Activated T-helper 17 cell treated with anti-CD3 and anti-CD28 coated beads, Interleukin-2, amount 50 U/mL, for 72 hours (primary cell): Measurements from ENCODE around the gene ADCY3. TPM values are rescaled to one million over a fixed set of nuclear protein-coding genes. Genes with fewer than 3 reads are reported as not detected.

Source experiments
- ATAC-seq: fragments of 150-1000 bp; cut with Tn5 transposase; replicated peaks from 2 replicates; pipeline ENCODE4 v1.10.0; 2021; ENCODE audit warnings: mild to moderate bottlenecking, moderate library complexity
- H3K27ac Mint-ChIP-seq: one replicate; pipeline ENCODE4 v1.8.0; 2022; ENCODE audit warnings: mixed read lengths
- H3K27me3 Mint-ChIP-seq: one replicate; pipeline ENCODE4 v1.8.0; 2022; ENCODE audit warnings: mixed read lengths
- H3K36me3 Mint-ChIP-seq: one replicate; pipeline ENCODE4 v1.8.0; 2022; ENCODE audit warnings: low read depth, mild to moderate bottlenecking, mixed read lengths
- H3K4me1 Mint-ChIP-seq: one replicate; pipeline ENCODE4 v1.8.0; 2022; ENCODE audit warnings: mixed read lengths
- H3K4me3 Mint-ChIP-seq: one replicate; pipeline ENCODE4 v1.8.0; 2022; ENCODE audit warnings: mild to moderate bottlenecking, mixed read lengths
- H3K9me3 Mint-ChIP-seq: one replicate; pipeline ENCODE4 v1.8.0; 2022; ENCODE audit warnings: mixed read lengths
- total RNA-seq, 2 donors: library from RNA; stranded (reverse); gene quantifications; one replicate each; pipeline ENCODE4 v1.2.3, GENCODE V29; 2022

The ADCY3 gene
- total RNA-seq, 2 donors from 2014 or later = 43.8 to 102 TPM

DNA sequence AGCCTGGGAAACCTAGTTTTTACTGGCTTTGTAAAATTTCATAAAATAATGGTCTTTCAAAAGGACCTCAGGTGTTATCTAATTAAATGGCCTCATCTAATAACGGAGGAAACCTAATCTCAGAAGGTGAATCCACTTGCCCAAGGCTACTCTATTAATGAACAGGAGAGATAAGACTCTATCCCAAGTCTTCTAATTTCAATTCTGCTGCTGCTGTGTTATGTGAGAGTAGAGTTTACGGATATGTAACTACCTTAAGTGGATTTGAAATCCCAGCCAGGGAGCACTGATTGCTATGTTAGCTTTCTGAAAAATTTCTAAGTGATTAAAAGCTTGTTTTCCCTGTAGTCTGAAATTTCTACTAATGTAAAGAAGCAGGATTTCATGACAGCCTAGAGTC is 17.2 kb upstream of the ADCY3 start:
- no peaks in the 10 kb centered on the region for H3K4me1 Mint-ChIP-seq
- no peaks in the 10 kb centered on the region for H3K36me3 Mint-ChIP-seq
- H3K9me3 Mint-ChIP-seq = no peaks in the 10 kb centered on the region
- H3K27ac Mint-ChIP-seq = no peak overlapping the region
- ATAC-seq = no peak
- no peaks in the 10 kb centered on the region for H3K27me3 Mint-ChIP-seq
- H3K4me3 Mint-ChIP-seq = no peak overlapping the region

DNA sequence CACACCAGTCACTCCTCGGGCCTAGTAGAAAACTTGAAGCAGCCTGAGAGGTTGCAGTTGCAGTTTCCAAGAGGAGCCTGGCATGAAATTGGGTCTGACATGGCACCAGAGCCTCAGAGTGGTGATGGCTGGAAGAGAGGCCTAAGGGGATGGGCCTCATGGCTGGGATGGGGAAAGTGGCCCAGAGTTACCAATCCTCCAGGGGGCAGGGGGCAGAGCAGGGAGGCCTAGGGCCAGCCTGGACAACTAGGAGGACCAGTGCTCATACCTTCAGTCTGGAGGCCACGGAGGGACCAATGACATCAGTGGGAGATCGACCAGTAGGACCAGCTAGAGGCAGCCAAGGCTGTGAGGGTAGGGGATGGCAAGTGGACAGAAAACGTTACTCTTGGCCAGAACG is 15.1 kb upstream of the ADCY3 start:
- ATAC-seq = no peak
- Mint-ChIP-seq H3K27me3 (no peaks in the 10 kb centered on the region), H3K36me3 (no peaks in the 10 kb centered on the region), H3K27ac (no peak overlapping the region), H3K4me1 (no peaks in the 10 kb centered on the region), H3K9me3 (no peaks in the 10 kb centered on the region), H3K4me3 (no peak overlapping the region)

GRCh38 chr2:24932715-24933114 is 12.7 kb upstream of the ADCY3 start:
- H3K27ac Mint-ChIP-seq = no peak overlapping the region
- ATAC-seq = no peak
- no peak overlapping the region for H3K4me3 Mint-ChIP-seq
- no peaks in the 10 kb centered on the region for H3K27me3 Mint-ChIP-seq
- H3K9me3 Mint-ChIP-seq = no peaks in the 10 kb centered on the region
- H3K4me1 Mint-ChIP-seq = no peaks in the 10 kb centered on the region
- H3K36me3 Mint-ChIP-seq = no peaks in the 10 kb centered on the region

DNA sequence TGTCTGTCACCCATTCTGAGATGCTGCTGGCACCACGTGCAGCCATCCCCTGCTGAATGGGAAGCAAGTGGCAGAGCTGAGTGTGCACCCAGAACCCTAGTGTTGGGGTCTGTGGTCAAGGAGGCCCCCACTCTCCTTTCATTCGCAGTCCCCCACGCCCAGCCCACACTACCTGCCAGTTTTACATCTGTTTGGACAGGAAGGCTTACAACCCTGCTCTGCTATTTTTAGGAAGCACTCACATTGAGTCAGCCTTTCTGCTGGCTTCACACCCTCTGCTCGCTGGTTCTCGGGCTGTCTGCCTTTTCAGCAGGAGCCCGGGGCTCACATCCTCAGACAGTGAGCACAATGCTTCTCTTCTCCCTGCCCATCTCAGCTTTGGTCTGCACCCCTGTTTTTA is 10.7 kb upstream of the ADCY3 start:
- Mint-ChIP-seq H3K36me3 (no peaks in the 10 kb centered on the region), H3K9me3 (no peaks in the 10 kb centered on the region), H3K27me3 (no peaks in the 10 kb centered on the region), H3K4me3 (no peak overlapping the region), H3K4me1 (no peaks in the 10 kb centered on the region), H3K27ac (no peak overlapping the region)
- ATAC-seq = no peak

- Mint-ChIP-seq H3K27me3 (no peaks in the 10 kb centered on the region), H3K4me3 (no peak overlapping the region)
- no peak for ATAC-seq
These were observed 9.2 kb upstream of the ADCY3 start for GRCh38 chr2:24929230-24929629.

DNA sequence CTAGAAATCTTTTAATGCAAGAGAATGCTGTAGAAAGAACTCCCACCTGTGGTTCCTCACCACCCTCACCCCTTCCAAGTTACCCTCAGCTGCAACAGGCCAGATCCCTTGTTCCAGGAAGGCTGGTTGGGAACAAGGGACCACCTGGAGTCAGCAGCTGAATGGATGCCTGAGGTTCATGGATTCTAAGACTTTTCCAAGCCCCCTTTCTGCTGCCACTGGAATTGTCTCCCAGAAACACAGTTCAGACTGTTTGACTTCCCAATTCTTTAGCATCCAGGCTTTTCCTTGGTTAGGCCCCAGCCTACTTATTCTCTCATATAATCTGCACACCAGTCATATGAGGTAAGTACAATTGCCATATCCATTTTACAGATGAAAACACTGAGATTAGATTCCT is 8.0 kb upstream of the ADCY3 start:
- ATAC-seq = no peak
- no peaks in the 10 kb centered on the region for H3K27me3 Mint-ChIP-seq
- no peak overlapping the region for H3K27ac Mint-ChIP-seq
- no peaks in the 10 kb centered on the region for H3K9me3 Mint-ChIP-seq
- no peaks in the 10 kb centered on the region for H3K36me3 Mint-ChIP-seq
- no peak overlapping the region for H3K4me3 Mint-ChIP-seq
- H3K4me1 Mint-ChIP-seq = no peaks in the 10 kb centered on the region

More at GRCh38 chr2:24929230-24929629, 9.2 kb upstream of the ADCY3 start:
- Mint-ChIP-seq H3K9me3 (no peaks in the 10 kb centered on the region), H3K36me3 (no peaks in the 10 kb centered on the region), H3K4me1 (no peaks in the 10 kb centered on the region), H3K27ac (no peak overlapping the region)

- H3K27ac Mint-ChIP-seq = no peak overlapping the region
- H3K4me3 Mint-ChIP-seq = peak overlapping the region; percentile 66
- H3K4me1 Mint-ChIP-seq = no peaks in the 10 kb centered on the region
- H3K36me3 Mint-ChIP-seq = no peaks in the 10 kb centered on the region
- peak; percentile 47 for ATAC-seq
- no peaks in the 10 kb centered on the region for H3K9me3 Mint-ChIP-seq
- no peaks in the 10 kb centered on the region for H3K27me3 Mint-ChIP-seq
These were observed 6.7 kb upstream of the ADCY3 start for GRCh38 chr2:24926602-24927252.

GRCh38 chr2:24926220-24926601 is 6.2 kb upstream of the ADCY3 start:
- Mint-ChIP-seq H3K27ac (no peak overlapping the region), H3K4me3 (peak overlapping the region; percentile 66), H3K4me1 (no peaks in the 10 kb centered on the region)

GRCh38 chr2:24925815-24926214 is 5.8 kb upstream of the ADCY3 start:
- Mint-ChIP-seq H3K27me3 (no peaks in the 10 kb centered on the region), H3K27ac (no peak overlapping the region), H3K9me3 (no peaks in the 10 kb centered on the region), H3K36me3 (no peaks in the 10 kb centered on the region), H3K4me3 (no peak overlapping the region), H3K4me1 (peaks cover 3% of the 10 kb centered on the region)
- ATAC-seq = no peak

More at GRCh38 chr2:24926220-24926601, 6.2 kb upstream of the ADCY3 start:
- Mint-ChIP-seq H3K27me3 (no peaks in the 10 kb centered on the region), H3K36me3 (no peaks in the 10 kb centered on the region), H3K9me3 (no peaks in the 10 kb centered on the region)
- no peak for ATAC-seq

- Mint-ChIP-seq H3K36me3 (no peaks in the 10 kb centered on the region), H3K27ac (no peak overlapping the region), H3K4me1 (peaks cover 5% of the 10 kb centered on the region), H3K9me3 (no peaks in the 10 kb centered on the region), H3K4me3 (no peak overlapping the region), H3K27me3 (no peaks in the 10 kb centered on the region)
- no peak for ATAC-seq
These were observed 4.7 kb upstream of the ADCY3 start for GRCh38 chr2:24924732-24925131.

GRCh38 chr2:24924266-24924665 is 4.2 kb upstream of the ADCY3 start:
- H3K36me3 Mint-ChIP-seq = peaks cover 1% of the 10 kb centered on the region
- peaks cover 7% of the 10 kb centered on the region for H3K4me1 Mint-ChIP-seq
- H3K4me3 Mint-ChIP-seq = no peak overlapping the region
- no peak for ATAC-seq
- H3K27me3 Mint-ChIP-seq = no peaks in the 10 kb centered on the region
- no peaks in the 10 kb centered on the region for H3K9me3 Mint-ChIP-seq
- no peak overlapping the region for H3K27ac Mint-ChIP-seq

DNA sequence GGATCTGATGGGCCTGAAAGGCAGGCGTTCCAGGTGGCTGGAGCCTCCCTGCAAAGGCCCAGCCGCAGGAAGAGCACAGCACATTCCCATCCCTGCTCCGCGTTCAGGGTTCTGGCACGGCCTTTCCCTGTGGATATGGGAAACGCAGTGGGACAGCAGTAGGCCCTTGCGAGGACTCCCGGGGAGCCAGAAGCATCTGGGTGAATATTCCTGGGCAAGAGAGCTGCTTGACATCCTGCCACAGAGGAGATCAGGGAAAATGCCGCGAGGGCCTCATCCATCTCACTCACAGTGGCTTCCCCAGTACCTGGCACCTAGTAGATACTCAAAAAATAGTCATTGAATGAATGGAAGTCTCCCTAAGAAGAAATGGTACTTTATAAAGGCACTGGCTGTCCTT is 3.1 kb upstream of the ADCY3 start:
- Mint-ChIP-seq H3K4me3 (no peak overlapping the region), H3K36me3 (peaks cover 11% of the 10 kb centered on the region), H3K9me3 (no peaks in the 10 kb centered on the region), H3K4me1 (peaks cover 14% of the 10 kb centered on the region), H3K27ac (no peak overlapping the region), H3K27me3 (no peaks in the 10 kb centered on the region)
- ATAC-seq = no peak

DNA sequence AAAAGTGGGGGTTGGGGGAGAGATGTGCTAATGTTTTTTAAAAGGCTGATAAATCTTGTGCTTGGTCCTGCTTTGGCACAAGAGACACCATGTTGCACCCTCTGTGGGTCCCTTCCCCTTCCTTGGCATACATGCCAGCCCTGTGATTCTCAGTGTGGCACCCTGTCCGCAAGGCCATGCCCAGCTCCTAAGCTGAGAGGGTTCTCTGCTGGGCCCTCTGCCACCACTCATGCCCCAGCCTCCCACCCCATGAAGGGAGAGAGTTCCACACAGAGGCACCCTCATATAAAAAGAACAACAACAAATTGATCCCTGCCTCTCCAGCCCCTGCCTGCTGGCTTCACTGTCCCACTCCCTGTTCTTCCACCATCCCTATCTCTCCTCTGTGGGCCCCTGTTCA is 2.5 kb upstream of the ADCY3 start:
- H3K27me3 Mint-ChIP-seq = no peaks in the 10 kb centered on the region
- no peak overlapping the region for H3K4me3 Mint-ChIP-seq
- peaks cover 19% of the 10 kb centered on the region for H3K4me1 Mint-ChIP-seq
- peaks cover 16% of the 10 kb centered on the region for H3K36me3 Mint-ChIP-seq
- ATAC-seq = no peak
- no peaks in the 10 kb centered on the region for H3K9me3 Mint-ChIP-seq
- no peak overlapping the region for H3K27ac Mint-ChIP-seq

GRCh38 chr2:24920809-24921441 is 888 bp upstream of the ADCY3 start:
- ATAC-seq = no peak
- Mint-ChIP-seq H3K27me3 (no peaks in the 10 kb centered on the region), H3K27ac (peak overlapping the region; percentile 7), H3K4me3 (peak overlapping the region; percentile 59), H3K36me3 (peaks cover 22% of the 10 kb centered on the region), H3K9me3 (no peaks in the 10 kb centered on the region), H3K4me1 (peaks cover 25% of the 10 kb centered on the region)

DNA sequence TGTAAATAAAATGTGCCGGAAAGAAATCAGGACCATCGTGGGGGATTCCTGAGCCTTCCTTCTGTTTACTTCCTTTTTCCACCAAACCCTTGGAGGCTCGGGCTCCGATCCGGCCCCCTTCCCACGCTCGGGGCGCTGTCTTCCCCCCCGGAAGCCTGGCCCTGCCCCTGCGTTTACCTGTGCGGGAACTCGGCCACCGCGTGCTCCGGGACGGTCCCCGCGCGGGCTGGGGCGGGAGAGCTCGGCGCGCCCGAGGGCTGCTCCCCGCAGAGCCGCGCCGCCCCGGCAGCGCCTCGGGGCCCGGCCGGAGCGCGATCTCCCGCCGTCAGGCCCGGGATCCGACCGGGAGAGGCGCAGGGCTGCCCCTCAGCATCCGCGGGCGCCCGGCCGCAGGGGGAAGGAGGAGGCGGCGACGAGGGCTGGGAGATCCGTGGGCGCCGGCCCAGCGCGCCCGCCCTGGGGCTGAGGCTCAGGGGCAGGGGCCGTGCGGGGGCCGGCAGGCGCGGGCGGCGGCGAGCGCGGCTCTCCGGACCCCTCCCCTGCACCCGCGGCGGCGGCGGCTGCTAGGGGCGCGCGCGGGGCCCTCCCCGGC is 435 bp downstream of the ADCY3 start:
- Mint-ChIP-seq H3K4me3 (peak overlapping the region; percentile 85), H3K4me1 (peaks cover 25% of the 10 kb centered on the region), H3K27ac (peak overlapping the region; percentile 82), H3K36me3 (peaks cover 23% of the 10 kb centered on the region), H3K27me3 (no peaks in the 10 kb centered on the region), H3K9me3 (no peaks in the 10 kb centered on the region)
- peak; percentile 42 for ATAC-seq
